AG09309 (cell line): Measurements from ENCODE around the gene DDR1.

Experiments
- DNase-seq: peaks from one replicate; pipeline ENCODE4 v3.0.0-alpha.2; 2010; ENCODE audit warnings: low read depth
- H3K4me3 ChIP-seq: 2 replicates; pipeline ENCODE4 v1.5.1; 2011; ENCODE audit warnings: mild to moderate bottlenecking, low read depth, low read length, moderate library complexity; ENCODE audit not compliant: control insufficient read depth
- TF ChIP-seq, protein P1 (sequence below): IDR thresholded peaks from 2 replicates; pipeline ENCODE4 v1.5.1; 2011; ENCODE audit warnings: mild to moderate bottlenecking, low read depth, low read length, inconsistent platforms; ENCODE audit not compliant: insufficient read depth, control insufficient read depth; ENCODE audit errors: missing control alignments

DDR1 gene

DNA sequence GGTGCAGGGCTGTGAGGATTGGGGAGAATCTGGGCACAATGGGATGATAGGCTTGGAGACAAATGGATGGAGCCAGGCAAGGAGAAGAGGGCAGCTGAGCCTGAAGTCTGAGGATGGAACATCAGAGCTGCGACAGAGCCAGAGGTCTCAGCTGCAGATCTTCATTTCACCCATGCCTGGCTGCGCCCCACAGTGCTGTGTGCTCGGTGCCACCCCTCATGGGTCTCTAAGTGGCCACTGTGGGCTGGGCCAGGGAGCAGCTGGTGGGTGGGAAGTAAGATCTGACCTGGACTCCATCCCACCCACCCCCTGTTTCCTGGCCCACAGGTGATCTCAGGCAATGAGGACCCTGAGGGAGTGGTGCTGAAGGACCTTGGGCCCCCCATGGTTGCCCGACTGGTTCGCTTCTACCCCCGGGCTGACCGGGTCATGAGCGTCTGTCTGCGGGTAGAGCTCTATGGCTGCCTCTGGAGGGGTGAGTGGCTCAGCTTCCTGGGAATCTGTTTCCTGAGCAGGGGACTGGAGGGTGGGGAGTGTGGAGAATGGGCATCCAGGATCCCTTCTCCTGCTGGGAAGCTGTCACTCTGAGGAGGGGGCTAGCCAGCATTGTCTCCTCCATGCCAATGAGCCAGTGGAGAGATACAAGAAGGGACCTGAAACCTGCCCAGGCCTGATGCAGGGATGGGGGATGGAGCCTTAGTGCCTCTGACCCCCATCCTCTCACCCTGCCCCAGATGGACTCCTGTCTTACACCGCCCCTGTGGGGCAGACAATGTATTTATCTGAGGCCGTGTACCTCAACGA lies 6.5 kb downstream of the DDR1 start:
- no peak for DNase-seq
- H3K4me3 ChIP-seq: no peak overlapping the region
- TF ChIP-seq, protein P1, sequence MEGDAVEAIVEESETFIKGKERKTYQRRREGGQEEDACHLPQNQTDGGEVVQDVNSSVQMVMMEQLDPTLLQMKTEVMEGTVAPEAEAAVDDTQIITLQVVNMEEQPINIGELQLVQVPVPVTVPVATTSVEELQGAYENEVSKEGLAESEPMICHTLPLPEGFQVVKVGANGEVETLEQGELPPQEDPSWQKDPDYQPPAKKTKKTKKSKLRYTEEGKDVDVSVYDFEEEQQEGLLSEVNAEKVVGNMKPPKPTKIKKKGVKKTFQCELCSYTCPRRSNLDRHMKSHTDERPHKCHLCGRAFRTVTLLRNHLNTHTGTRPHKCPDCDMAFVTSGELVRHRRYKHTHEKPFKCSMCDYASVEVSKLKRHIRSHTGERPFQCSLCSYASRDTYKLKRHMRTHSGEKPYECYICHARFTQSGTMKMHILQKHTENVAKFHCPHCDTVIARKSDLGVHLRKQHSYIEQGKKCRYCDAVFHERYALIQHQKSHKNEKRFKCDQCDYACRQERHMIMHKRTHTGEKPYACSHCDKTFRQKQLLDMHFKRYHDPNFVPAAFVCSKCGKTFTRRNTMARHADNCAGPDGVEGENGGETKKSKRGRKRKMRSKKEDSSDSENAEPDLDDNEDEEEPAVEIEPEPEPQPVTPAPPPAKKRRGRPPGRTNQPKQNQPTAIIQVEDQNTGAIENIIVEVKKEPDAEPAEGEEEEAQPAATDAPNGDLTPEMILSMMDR: no peak

DNA sequence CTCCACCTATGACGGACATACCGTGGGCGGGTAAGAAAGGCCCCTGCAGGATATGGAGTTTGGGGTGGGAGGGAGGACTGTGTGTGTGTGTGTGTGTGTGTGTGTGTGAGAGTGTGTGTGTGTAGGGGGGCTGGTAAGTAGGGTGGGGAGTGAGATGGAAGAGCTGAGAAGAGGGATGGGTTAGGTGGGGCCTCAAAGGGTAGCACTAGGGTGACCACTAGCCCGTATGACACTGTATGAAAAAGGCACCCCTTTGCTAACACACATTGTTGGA lies 7.1 kb downstream of the DDR1 start:
- TF ChIP-seq, protein P1: no peak
- DNase-seq: no peak
- H3K4me3 ChIP-seq: no peak overlapping the region

DNA sequence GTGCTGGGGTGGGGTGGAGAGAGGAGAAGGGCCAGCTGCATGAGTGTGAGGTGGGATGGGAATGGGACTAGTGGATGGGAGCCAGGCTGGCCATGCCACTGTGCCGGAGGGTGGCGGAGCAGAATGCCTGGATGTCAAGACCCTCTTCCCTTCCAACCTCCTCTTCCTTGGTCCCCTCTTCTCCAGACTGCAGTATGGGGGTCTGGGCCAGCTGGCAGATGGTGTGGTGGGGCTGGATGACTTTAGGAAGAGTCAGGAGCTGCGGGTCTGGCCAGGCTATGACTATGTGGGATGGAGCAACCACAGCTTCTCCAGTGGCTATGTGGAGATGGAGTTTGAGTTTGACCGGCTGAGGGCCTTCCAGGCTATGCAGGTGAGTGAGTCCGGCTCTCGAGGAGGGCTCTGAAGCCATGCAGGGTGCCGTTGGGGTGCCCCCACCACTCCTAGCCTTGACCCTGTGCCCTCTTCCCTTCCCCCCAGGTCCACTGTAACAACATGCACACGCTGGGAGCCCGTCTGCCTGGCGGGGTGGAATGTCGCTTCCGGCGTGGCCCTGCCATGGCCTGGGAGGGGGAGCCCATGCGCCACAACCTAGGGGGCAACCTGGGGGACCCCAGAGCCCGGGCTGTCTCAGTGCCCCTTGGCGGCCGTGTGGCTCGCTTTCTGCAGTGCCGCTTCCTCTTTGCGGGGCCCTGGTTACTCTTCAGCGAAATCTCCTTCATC lies 7.7 kb downstream of the DDR1 start:
- TF ChIP-seq, protein P1: no peak
- DNase-seq: no peak
- H3K4me3 ChIP-seq: no peak overlapping the region

DNA sequence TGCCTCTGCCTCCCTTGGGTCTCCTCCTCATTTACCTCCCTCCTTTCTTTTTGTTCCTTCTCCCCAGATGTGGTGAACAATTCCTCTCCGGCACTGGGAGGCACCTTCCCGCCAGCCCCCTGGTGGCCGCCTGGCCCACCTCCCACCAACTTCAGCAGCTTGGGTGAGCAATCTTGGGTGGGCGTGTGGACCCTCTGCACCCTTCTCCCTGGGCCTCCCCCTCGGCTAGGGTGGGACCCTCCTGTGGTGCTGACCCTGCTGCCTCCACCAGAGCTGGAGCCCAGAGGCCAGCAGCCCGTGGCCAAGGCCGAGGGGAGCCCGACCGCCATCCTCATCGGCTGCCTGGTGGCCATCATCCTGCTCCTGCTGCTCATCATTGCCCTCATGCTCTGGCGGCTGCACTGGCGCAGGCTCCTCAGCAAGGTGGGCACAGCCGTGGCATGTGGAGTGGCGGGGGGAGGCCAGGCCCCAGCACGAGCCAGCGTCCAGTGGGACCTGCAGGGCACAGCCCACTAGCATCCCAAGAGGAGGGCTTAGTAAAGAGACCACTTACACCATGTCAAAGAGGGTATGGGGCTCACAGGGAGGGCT lies 8.8 kb downstream of the DDR1 start:
- DNase-seq: no peak
- no peak overlapping the region for H3K4me3 ChIP-seq
- TF ChIP-seq, protein P1: no peak

DNA sequence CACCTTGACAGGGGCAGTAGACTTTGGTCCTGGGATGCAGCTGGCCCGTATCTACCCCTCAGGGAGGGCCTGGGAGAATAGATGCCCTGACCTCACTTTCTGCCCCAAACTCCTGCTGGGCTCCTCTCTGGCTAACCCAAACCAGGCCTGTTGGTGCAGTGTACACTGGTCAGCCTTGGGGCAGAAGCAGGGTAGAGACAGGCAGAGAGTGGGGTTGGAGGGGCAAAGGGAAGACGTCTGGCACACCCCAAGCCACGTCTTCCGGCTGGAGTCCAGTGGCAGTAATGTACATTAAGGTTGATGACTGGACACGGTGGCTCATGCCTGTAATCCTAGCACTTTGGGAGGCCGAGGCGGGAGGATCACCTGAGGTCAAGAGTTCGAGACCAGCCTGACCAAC lies 9.3 kb downstream of the DDR1 start:
- TF ChIP-seq, protein P1: no peak
- DNase-seq: no peak
- H3K4me3 ChIP-seq: no peak overlapping the region

DNA sequence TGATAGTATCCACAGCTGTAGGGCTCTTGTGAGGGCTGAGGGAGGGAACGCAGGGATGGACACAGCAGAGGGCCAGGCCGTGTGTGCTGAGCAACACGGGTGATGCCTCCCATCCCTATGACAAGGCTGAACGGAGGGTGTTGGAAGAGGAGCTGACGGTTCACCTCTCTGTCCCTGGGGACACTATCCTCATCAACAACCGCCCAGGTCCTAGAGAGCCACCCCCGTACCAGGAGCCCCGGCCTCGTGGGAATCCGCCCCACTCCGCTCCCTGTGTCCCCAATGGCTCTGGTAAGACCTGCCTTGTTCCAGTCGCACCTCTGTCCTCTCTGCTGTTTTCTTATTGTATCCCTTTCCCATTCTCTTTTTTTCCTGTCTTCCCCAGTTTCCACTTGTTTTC lies 10.1 kb downstream of the DDR1 start:
- DNase-seq: no peak
- no peak overlapping the region for H3K4me3 ChIP-seq
- TF ChIP-seq, protein P1: no peak
